Measurements from ENCODE around the gene RSU1. TPM values are rescaled to one million over a fixed set of nuclear protein-coding genes. Genes with fewer than 3 reads are reported as not detected.

RSU1 gene
- total RNA-seq = 10 to 100 TPM; 40.5 to 95.4 (median 65.2) TPM

- Histone ChIP-seq H3K27ac (peak within 1 kb of the TSS; percentile 91), H3K36me3 (no peaks in the 10 kb centered on the region), H3K4me1 (peaks cover 0 to 6% of the 10 kb centered on the region in 2 donors), H3K27me3 (no peaks in the 10 kb centered on the region), H3K4me3 (peak within 1 kb of the TSS; percentile 81 to 93), H3K9me3 (no peaks in the 10 kb centered on the region)
- intact Hi-C loops (cut with DNase I; ENCODE audit: low total_unique reads) = no loop called here
- peak; percentile 100 for DNase-seq
- peak; percentile 60 to 66 for TF ChIP-seq POLR2A (IDR thresholded peaks at IDR 0.05)
- no peak for TF ChIP-seq CTCF (IDR thresholded peaks at IDR 0.05)
Observed at GRCh38 chr10:16817125-16818019, at the start of gene RSU1. TSS of gene RSU1 (minus strand) at chr10:16817424. CDS start at chr10:16817081, 343 bp downstream.

GRCh38 chr10:16866541-16867275, 49.5 kb upstream of the RSU1 start:
- no peak for DNase-seq
- H3K4me3 ChIP-seq = no peak overlapping the region
- no peaks in the 10 kb centered on the region for H3K36me3 ChIP-seq
- TF ChIP-seq CTCF (IDR thresholded peaks at IDR 0.05) = no peak
- TF ChIP-seq POLR2A (IDR thresholded peaks at IDR 0.05) = no peak
- no peak overlapping the region for H3K27ac ChIP-seq
- H3K4me1 ChIP-seq = no peaks in the 10 kb centered on the region
- intact Hi-C loops (cut with DNase I; ENCODE audit: low total_unique reads) = no loop called here
- H3K9me3 ChIP-seq = no peaks in the 10 kb centered on the region
- H3K27me3 ChIP-seq = no peaks in the 10 kb centered on the region

- TF ChIP-seq CTCF (IDR thresholded peaks at IDR 0.05) (no peak), POLR2A (IDR thresholded peaks at IDR 0.05) (no peak)
- no peaks in the 10 kb centered on the region for H3K4me1 ChIP-seq
- no peaks in the 10 kb centered on the region for H3K27me3 ChIP-seq
- intact Hi-C loops (cut with DNase I; ENCODE audit: low total_unique reads) = no loop called here
- no peak overlapping the region for H3K27ac ChIP-seq
- no peak overlapping the region for H3K4me3 ChIP-seq
- no peaks in the 10 kb centered on the region for H3K9me3 ChIP-seq
- H3K36me3 ChIP-seq = no peaks in the 10 kb centered on the region
- DNase-seq = no peak
Observed at GRCh38 chr10:16865766-16866165, 48.5 kb upstream of the RSU1 start.

DNA sequence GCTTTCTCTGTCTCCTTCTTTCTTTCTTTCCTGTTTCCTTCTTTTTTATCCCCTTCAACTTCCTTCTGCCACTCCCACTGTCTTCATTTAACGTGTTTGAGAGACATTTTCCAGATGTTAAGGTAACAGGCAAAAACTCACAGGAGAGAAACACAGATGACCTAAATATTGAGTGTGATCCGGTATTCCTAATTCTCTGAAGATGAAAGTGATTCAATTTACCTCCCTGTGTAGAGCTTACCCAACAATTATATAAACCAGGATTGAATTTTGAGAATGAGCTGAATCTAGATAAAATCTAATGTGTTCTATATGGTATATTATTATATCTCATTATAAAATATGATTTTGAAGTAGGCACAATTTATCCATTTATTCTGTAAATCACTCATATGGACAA, 46.5 kb upstream of the RSU1 start:
- no peak for DNase-seq
- intact Hi-C loops (cut with DNase I; ENCODE audit: low total_unique reads) = no loop called here
- TF ChIP-seq CTCF (IDR thresholded peaks at IDR 0.05) (no peak), POLR2A (IDR thresholded peaks at IDR 0.05) (no peak)
- H3K9me3 ChIP-seq = no peaks in the 10 kb centered on the region
- no peaks in the 10 kb centered on the region for H3K27me3 ChIP-seq
- H3K4me3 ChIP-seq = no peak overlapping the region
- H3K4me1 ChIP-seq = no peaks in the 10 kb centered on the region
- H3K36me3 ChIP-seq = no peaks in the 10 kb centered on the region
- H3K27ac ChIP-seq = no peak overlapping the region

DNA sequence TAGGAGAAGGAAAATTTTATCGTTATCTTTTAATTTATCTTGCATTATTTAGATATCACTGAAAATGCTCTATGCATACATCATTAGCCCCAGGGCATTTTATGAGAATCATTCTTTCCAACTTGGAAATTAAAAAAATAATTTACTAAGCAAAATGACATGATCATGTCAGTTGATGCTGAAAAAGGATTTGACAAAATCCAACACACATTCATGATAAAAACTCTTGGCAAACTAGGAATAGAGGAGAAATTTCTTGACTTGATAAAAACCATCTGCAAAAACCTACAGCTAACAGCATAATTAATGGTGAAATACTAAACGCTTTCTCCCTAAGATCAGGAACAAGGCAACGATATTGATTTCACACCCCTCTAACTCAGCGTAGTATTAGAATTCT, 40.2 kb upstream of the RSU1 start:
- intact Hi-C loops (cut with DNase I; ENCODE audit: low total_unique reads) = no loop called here
- no peak overlapping the region for H3K4me3 ChIP-seq
- H3K9me3 ChIP-seq = no peaks in the 10 kb centered on the region
- no peak for DNase-seq
- H3K27me3 ChIP-seq = no peaks in the 10 kb centered on the region
- H3K4me1 ChIP-seq = no peaks in the 10 kb centered on the region
- TF ChIP-seq POLR2A (IDR thresholded peaks at IDR 0.05) = no peak
- no peak for TF ChIP-seq CTCF (IDR thresholded peaks at IDR 0.05)
- H3K27ac ChIP-seq = no peak overlapping the region
- no peaks in the 10 kb centered on the region for H3K36me3 ChIP-seq

Data from uterus (tissue), 4 donors.